HG03108 (cell line): ENCODE measurements around the gene CPTP.
"Not testable (repeated sequence)": the region's sequence is repeated elsewhere in the genome, so short reads cannot be mapped to it uniquely, and the experiment has no call there.

Experiments
- ATAC-seq: cut with Tn5 transposase; IDR thresholded peaks from one replicate; pipeline ENCODE4 v1.9.1; 2021; ENCODE audit warnings: moderate library complexity; ENCODE audit not compliant: unreplicated experiment

The CPTP gene

GRCh38 chr1:1305300-1306069 is 19.1 kb upstream of the CPTP start:
- no peak for ATAC-seq

- ATAC-seq, result no peak
These were observed 18.4 kb upstream of the CPTP start for GRCh38 chr1:1306070-1306660.

- no peak for ATAC-seq
These were observed 17.8 kb upstream of the CPTP start for GRCh38 chr1:1306661-1307260.

DNA sequence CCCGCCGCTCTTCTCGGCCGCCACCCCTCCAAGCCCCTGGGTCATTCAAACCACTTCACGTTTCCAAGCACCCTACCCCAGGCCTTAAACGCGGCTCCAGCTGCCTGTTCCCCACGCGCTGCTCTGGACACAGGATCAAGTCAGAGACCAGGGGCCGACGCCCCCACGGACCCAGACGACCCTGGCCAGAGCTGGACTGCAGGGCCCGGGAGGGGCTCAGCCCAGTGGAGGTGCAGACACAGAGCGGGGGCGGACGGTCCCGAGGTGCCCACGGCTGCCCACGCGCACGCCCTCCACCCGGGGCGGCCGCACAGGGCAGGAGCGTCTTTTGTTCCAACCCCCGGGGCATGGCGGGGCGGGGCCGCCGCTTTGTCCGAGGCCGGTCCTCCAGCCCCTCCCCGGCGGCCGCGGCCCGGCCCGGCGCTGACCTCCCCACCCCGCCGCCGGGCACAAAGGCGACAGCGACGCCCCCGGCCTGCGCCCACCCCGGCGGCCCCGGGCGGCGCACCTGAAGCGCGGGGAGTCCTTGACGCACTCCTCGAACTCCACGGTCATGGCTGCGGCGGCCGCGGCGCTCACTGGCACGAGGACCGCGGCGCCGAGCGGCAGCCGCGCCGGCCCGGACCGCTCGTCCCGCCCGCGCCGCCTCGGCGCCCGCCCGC is 17.2 kb upstream of the CPTP start:
- peak; percentile 1 for ATAC-seq

DNA sequence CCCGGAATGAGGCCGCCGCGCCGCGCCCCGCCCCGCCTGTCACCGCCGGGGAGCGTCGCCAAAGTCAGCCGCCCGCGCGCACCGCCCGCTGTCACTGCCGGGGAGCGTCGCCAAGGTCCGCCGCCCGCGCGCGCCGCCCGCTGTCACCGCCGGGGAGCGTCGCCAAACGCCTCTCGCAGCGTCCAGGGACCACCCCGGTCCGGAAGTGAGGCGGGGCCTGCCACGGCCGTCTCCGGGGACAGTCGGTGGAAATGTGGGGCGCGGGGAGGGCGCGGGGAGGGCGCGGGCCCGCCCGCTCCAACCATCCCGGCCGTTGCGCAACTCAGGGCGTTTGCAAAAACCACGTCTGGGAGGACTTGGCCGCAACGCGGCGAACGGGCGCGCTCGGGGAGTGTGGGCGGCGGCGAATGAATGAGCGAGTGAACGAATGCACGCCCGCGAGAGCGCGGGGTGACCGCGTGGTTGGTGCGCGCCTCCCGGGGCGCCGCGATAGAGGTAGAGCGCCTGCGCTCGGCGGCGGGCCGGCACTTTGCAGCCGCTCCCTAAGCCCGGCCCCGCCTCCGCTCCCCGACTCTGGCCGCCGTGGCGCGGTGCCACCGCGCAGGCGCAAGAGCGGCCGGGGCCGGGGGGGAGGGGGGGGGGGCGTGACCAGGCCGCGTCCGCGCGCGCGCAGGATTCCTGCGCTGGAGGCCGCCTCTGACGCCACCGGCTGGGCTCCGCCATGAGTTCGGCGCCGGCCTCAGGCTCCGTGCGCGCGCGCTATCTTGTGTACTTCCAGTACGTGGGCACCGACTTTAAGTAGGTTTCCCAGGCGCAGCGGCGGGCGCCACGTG is 16.5 kb upstream of the CPTP start, which contains the start of the genes ACAP3 and PUSL1:
Gene ACAP3 (minus strand): TSS at position 8 of the 833 bp plus-strand sequence. CDS start 115 bp downstream, outside the sequence.
Gene PUSL1 (plus strand): TSS at position 675 of the 833 bp plus-strand sequence. CDS start 47 bp downstream, at position 722.
- peak; percentile 49 for ATAC-seq

DNA sequence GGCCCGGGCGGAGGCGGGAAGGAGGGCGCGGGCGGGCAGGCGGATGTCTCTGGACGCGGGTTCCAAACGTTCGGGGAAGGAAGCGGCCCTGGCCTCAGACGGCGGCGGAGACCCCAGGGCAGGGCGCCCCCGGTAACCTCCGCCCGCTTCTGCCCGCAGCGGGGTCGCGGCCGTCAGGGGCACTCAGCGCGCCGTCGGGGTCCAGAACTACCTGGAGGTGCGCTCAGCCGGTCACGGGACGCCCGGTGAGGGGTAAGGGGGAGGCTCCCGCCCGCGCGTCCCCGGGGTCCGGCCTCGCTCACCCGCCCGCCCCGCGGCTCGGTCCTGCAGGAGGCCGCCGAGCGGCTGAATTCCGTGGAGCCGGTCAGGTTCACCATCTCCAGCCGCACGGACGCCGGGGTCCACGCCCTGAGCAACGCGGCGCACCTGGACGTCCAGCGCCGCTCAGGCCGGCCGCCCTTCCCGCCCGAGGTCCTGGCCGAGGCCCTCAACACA is 15.8 kb upstream of the CPTP start:
- ATAC-seq, result no peak

GRCh38 chr1:1309251-1310108 is 15.1 kb upstream of the CPTP start:
- ATAC-seq, result no peak

DNA sequence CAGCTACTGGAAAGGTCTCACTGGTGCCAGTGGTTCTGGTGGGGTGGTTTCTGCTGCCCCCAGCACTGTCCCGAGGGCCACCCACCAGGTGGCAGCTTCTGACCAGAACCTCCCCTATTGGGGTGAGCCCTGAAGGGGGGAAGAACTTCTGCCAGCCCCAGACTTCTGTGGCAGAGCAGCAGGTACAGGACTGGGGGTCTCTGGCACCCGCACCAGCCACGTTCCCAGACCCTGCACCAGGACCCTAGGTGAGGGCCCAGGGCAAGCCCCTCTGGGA is 14.6 kb upstream of the CPTP start:
- no peak for ATAC-seq

GRCh38 chr1:1310476-1311053 is 14.0 kb upstream of the CPTP start:
- ATAC-seq, result no peak

DNA sequence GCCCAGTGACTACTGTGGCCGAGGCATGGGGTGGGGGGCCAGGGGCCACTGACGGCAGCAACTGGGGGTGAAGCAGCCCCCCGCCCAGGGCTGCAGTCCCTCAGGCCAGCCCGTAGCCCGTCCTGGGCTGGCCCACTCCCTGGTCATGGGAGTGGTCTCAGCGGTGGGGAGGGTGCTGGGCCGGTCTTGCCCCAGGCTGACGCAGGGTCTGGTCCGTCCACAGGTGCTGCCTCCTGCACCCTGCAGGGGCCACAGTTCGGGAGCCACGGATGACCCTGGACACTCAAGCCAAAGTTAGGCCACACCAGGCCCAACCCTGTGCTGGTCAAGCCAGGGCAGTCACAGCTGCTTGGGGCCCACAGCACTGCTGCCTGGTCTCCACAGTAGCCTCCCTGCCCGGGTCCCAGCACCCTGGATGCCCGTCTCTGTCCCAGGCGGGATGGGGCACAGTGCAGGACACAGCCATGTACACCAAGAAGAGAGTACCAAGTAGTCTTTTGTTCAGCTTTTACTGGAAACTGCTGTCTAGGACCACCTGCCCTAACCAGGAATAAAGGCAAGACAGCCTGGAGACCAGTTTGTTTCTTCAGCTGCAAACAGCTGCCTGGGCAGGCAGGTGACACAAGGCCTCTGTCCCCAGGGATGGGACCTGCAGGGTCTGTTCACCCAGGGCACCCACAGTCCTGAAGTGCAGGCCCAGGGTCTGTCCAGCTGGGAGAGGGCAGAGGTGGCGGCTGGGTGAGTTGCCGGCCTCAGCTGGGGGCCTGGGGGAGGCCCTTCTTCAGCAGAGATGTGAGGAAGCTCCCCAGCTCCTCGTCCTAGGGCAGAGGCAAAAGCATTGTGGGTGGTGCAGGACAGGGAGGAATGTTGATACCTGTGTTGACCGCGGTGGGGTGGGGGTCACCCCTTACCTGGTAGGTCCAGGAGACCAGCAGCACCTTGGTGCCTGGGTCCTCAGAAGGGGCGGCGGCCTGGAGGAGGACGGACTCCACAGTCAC is 13.2 kb upstream of the CPTP start:
- ATAC-seq, result no peak

DNA sequence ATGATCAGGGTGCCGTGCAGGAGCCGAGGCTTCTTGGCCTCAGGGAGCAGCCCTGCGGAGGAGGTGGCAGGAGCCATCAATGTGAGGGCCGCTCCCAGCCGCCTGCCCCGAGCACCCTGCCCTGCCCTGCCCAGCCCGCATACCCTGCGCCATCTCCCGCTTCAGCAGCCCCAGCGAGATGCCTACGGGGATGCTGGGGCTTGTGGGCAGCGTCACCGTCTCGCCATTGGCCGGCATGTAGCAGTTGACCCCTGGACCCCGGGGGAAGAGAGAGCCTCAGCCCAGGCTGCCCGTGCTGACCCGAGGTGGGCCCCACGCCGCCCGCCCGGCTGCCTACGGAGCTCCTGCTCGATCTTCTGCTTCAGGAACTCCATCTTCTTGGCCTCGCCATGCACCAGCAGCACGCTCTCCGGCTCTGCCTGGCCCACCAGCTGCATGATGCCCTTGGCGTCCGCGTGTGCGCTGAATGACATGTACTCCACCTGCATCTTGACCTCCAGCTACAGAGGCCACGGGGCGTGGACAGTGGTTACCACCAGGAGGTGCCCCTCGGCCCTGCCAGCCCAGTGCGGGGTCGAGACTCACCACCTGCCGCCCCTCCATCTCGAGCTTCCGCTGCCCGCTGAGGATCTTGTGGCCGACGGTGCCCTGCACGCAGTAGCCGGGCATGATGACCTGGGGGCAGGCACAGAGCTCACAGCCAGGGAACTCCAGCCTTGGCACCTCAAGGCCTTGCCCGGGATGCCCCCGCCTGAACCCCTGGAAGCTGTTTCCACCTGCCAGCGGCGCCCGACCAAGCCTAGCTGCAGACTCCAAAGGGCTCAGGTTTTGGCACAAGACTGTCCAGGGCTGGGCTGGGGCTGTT is 11.9 kb upstream of the CPTP start:
- ATAC-seq, result no peak

DNA sequence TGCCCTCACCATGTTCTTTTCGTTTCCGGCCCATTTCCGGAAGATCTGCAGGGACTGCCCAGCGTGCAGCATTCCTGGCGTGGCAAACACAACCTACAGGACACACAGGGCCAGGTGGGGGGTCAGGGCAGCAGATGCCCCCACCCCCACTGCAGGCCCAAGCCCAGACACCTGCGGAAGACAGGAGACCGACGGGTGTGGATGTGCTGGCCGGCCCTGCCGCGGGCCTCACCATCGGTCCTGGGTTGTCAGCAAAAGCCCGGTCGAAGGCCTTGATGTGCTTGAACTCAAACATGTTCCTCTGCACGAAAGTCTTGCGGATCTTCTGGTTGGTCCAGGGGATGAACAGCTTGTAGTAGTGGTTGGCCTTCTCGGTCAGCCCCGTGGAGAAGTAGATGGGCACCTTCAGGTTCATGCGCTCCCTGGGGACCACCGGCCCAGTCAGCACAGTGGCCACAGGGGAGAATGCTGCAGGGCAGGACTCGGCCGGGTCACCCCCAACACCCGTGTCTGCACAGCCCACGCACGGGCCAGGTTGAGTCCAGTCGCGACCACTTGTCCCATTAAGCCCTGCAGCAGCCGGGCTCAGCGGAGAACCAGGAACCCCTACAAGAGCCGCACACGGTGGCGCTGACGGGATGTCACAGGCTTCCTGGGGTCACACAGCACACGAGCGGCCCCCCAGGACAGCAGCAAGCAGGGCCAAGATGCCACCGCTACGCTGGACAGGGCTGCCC is 10.9 kb upstream of the CPTP start:
- ATAC-seq, result no peak

DNA sequence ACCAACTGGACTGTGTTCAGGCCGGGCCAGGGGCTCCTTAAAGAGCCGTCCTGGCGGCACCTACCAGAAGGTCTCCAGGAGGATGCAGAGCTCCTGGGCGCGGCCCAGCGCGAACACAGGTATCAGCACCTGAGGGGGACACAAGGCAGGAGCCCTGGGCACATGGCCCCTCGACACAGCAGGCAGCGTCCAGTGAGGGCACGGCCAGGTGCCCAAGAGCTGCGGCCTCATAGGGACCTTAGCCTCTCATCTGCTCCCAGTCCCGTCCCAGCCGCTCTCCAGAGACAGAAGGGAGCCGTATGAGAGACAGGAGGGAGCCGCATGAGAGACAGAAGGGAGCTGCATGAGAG is 10.4 kb upstream of the CPTP start:
- no peak for ATAC-seq

- ATAC-seq, result no peak
These were observed 9.8 kb upstream of the CPTP start for GRCh38 chr1:1314678-1315335.

GRCh38 chr1:1315435-1315954 is 9.1 kb upstream of the CPTP start:
- no peak for ATAC-seq

DNA sequence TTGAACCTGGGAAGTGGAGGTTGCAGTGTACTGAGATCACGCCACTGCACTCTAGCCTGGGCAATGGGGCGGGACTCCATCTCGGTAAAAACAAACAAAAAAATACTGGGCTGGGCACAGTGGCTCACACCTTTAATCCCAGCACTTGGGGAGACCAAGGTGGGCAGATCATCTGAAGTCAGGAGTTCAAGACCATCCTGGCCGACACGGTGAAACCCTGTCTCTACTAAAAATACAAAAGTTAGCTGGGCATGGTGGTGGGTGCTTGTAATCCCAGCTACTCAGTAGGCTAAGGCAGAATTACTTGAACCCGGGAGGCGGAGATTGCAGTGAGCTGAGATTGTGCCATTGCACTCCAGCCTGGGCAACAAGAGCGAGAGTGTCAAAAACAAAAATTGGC is 8.4 kb upstream of the CPTP start:
- not testable (repeated sequence) for ATAC-seq
